Pericardium fibroblast (primary cell): ENCODE data around the gene DDX4. TPM values are rescaled to one million over a fixed set of nuclear protein-coding genes. Genes with fewer than 3 reads are reported as not detected.

Source experiments
- total RNA-seq: library from RNA; depleted of rRNA; stranded (reverse); fragments of >200 nt; gene quantifications from 2 replicates; pipeline ENCODE4 v1.2.3, GENCODE V29; 2015

Gene DDX4
- not detected in 2 replicates for total RNA-seq

DNA sequence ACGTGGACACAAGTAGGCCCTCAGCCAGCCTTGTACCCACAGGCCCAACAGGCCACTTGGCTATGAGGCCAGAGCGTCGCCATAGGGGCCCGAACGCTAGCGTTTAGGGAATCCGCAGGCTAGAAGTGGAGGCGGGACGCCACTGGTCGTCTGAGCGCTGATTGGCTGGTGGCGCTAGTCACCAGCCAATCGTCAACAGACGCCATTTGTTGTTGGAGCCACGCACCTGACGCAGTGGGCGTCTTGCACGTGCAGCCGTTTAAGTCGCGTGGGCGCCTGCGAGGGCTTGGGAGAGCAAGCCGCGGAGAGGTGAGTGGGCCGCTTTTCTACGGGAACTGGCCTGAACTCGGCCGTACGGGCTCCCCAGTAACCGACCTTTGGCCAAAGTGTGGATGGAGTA lies at the start of gene DDX4:
TSS of gene DDX4 (plus strand) at position 269 of the 400 bp plus-strand sequence. CDS start 903 bp downstream, outside the sequence.

DNA sequence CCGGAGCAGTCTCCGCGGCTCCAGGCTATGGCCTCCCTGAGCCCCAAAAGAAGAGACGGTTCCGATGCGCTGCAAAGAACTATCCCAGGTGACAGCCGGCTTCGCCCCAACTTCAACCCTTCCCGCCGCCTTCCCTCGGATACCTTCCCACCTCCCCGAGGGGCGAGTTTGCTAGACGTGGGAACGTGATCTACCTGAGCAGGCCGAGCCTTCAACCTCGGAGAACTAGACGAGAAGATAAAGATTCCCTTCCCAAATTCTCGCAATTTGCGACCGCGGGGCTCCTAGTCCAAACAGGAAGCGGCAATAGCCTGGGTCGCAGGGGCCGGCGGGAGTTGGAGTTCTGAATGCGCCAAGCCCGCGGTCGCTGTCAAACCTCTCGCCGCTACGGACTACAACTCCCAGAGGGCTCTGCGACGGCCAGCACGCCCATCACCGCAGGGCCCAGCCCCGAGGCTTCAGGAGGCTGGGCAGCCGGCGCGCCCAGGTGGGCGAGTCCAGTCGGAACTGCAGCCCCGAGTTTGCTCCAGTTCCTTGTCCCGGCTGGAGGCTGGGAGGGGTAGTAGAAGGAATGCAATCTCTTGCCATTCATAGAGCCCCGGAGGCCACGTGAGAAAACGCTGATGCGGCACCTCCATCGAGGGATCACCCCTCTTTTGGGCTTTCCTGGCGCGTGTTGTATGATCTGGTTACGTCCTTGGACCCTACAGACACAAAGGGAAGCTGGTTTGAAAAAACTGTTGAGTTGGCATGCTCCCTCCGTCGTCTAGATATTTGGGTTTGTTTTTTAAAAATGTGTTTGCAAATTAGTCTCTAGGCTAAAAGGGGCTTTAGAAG lies 25.6 kb upstream of the DDX4 start, which contains the start of gene SLC38A9:
TSS of gene SLC38A9 (minus strand) at position 302 of the 837 bp plus-strand sequence. CDS start 14,366 bp downstream, outside the sequence.

GRCh38 chr5:55850839-55851674 lies 113.2 kb downstream of the DDX4 start, which contains the start of gene IL31RA:
Gene IL31RA (plus strand): TSS chr5:55851357. CDS start chr5:55851571, 214 bp downstream.

Other genes with a start within 250 kb of the DDX4 start
- 171 and 176 TPM in 2 replicates for gene PLPP1, start 203.1 kb upstream of the DDX4 start, total RNA-seq
- 16.3 and 19.4 TPM in 2 replicates for gene SLC38A9, start 25.7 kb upstream of the DDX4 start, total RNA-seq
- gene IL31RA, start 113.3 kb downstream of the DDX4 start, total RNA-seq: 0.34 TPM in 1 of 2 replicates, not detected in the other